ENCODE measurements around the gene ADAM10.

ADAM10 gene

GRCh38 chr15:58551084-58551763 is 198.3 kb downstream of the ADAM10 start:
- no peak for DNase-seq (ENCODE audit: low read depth)

- no peak for DNase-seq (ENCODE audit: low read depth)
These were observed 199.8 kb downstream of the ADAM10 start for GRCh38 chr15:58549785-58550074.

GRCh38 chr15:58549013-58549784 is 200.3 kb downstream of the ADAM10 start:
- DNase-seq (ENCODE audit: low read depth) = no peak

GRCh38 chr15:58548308-58549012 is 201.0 kb downstream of the ADAM10 start:
- no peak for DNase-seq (ENCODE audit: low read depth)

GRCh38 chr15:58547628-58548307 is 201.7 kb downstream of the ADAM10 start:
- DNase-seq (ENCODE audit: low read depth) = no peak

- DNase-seq (ENCODE audit: low read depth) = no peak
These were observed 202.6 kb downstream of the ADAM10 start for GRCh38 chr15:58546635-58547627.

- no peak for DNase-seq (ENCODE audit: low read depth)
These were observed 203.4 kb downstream of the ADAM10 start for GRCh38 chr15:58546066-58546591.

GRCh38 chr15:58545307-58546065 is 204.0 kb downstream of the ADAM10 start:
- DNase-seq (ENCODE audit: low read depth) = peak; percentile 8

GRCh38 chr15:58544756-58545155 is 204.8 kb downstream of the ADAM10 start:
- no peak for DNase-seq (ENCODE audit: low read depth)

GRCh38 chr15:58543664-58544335 is 205.7 kb downstream of the ADAM10 start:
- no peak for DNase-seq (ENCODE audit: low read depth)

- no peak for DNase-seq (ENCODE audit: low read depth)
These were observed 208.0 kb downstream of the ADAM10 start for GRCh38 chr15:58541410-58542087.

- no peak for DNase-seq (ENCODE audit: low read depth)
These were observed 210.0 kb downstream of the ADAM10 start for GRCh38 chr15:58539548-58539947.

GRCh38 chr15:58538901-58539300 is 210.6 kb downstream of the ADAM10 start:
- no peak for DNase-seq (ENCODE audit: low read depth)
